ENCODE results near the gene BRF1. TPM values are rescaled to one million over a fixed set of nuclear protein-coding genes. Genes with fewer than 3 reads are reported as not detected.
"Not testable (repeated sequence)": the region's sequence is repeated elsewhere in the genome, so short reads cannot be mapped to it uniquely, and the experiment has no call there.

The BRF1 gene
- polyA plus RNA-seq, 4 donors = 18.4 to 28.0 (median 20.2) TPM

- no peaks in the 10 kb centered on the region for H3K27me3 ChIP-seq (ENCODE audit: control insufficient read depth in 3 of 3, insufficient read depth in 3 of 3, low read length in 3 of 3)
- 84 to 90% (median 86%) methylated on average over 15 of the region's 15 CpGs for WGBS, 3 donors
- peaks cover 0 to 23% (median 0%) of the 10 kb centered on the region in 3 donors for H3K36me3 ChIP-seq (ENCODE audit: control insufficient read depth in 3 of 3, insufficient read depth in 2 of 3, low read depth in 1 of 3, low read length in 3 of 3)
- DNase-seq (no peak), FAIRE-seq (no peak)
- no peak overlapping the region for H3K4me3 ChIP-seq (ENCODE audit: low read depth in 1 of 3, low read length in 3 of 3)
- no peaks in the 10 kb centered on the region for H3K9me3 ChIP-seq (ENCODE audit: control insufficient read depth in 2 of 2, insufficient read depth in 1 of 2, low read depth in 1 of 2, low read length in 1 of 2)
- H3K4me1 ChIP-seq (ENCODE audit: control insufficient read depth in 3 of 3, insufficient read depth in 2 of 3, low read depth in 1 of 3, low read length in 2 of 3) = no peaks in the 10 kb centered on the region
- no peak overlapping the region for H3K27ac ChIP-seq (ENCODE audit: low read depth in 1 of 3, low read length in 2 of 3)
Measured at GRCh38 chr14:105328678-105329390, 28.0 kb upstream of the BRF1 start.

GRCh38 chr14:105328070-105328677 is 27.4 kb upstream of the BRF1 start:
- H3K27me3 ChIP-seq (ENCODE audit: control insufficient read depth in 3 of 3, insufficient read depth in 3 of 3, low read length in 3 of 3) = no peaks in the 10 kb centered on the region
- WGBS, 3 donors = 83 to 88% (median 86%) methylated on average over 12 of the region's 12 CpGs
- DNase-seq = no peak
- H3K9me3 ChIP-seq (ENCODE audit: control insufficient read depth in 2 of 2, insufficient read depth in 1 of 2, low read depth in 1 of 2, low read length in 1 of 2) = no peaks in the 10 kb centered on the region
- H3K4me1 ChIP-seq (ENCODE audit: control insufficient read depth in 3 of 3, insufficient read depth in 2 of 3, low read depth in 1 of 3, low read length in 2 of 3) = no peaks in the 10 kb centered on the region
- no peak overlapping the region for H3K4me3 ChIP-seq (ENCODE audit: low read depth in 1 of 3, low read length in 3 of 3)
- FAIRE-seq = no peak
- peaks cover 0 to 29% (median 0%) of the 10 kb centered on the region in 3 donors for H3K36me3 ChIP-seq (ENCODE audit: control insufficient read depth in 3 of 3, insufficient read depth in 2 of 3, low read depth in 1 of 3, low read length in 3 of 3)
- no peak overlapping the region for H3K27ac ChIP-seq (ENCODE audit: low read depth in 1 of 3, low read length in 2 of 3)

GRCh38 chr14:105327695-105328045 is 26.9 kb upstream of the BRF1 start:
- 84 to 86% (median 85%) methylated on average over 17 of the region's 17 CpGs for WGBS, 3 donors
- not testable (repeated sequence) for DNase-seq; H3K27me3 ChIP-seq (ENCODE audit: control insufficient read depth in 3 of 3, insufficient read depth in 3 of 3, low read length in 3 of 3); H3K9me3 ChIP-seq (ENCODE audit: control insufficient read depth in 2 of 2, insufficient read depth in 1 of 2, low read depth in 1 of 2, low read length in 1 of 2); H3K4me1 ChIP-seq (ENCODE audit: control insufficient read depth in 3 of 3, insufficient read depth in 2 of 3, low read depth in 1 of 3, low read length in 2 of 3); FAIRE-seq; H3K4me3 ChIP-seq (ENCODE audit: low read depth in 1 of 3, low read length in 3 of 3); H3K27ac ChIP-seq (ENCODE audit: low read depth in 1 of 3, low read length in 2 of 3)
- H3K36me3 ChIP-seq (ENCODE audit: control insufficient read depth in 3 of 3, insufficient read depth in 2 of 3, low read depth in 1 of 3, low read length in 3 of 3) = peaks cover 0 to 32% (median 0%) of the 10 kb centered on the region in 3 donors

- H3K27me3 ChIP-seq (ENCODE audit: control insufficient read depth in 3 of 3, insufficient read depth in 3 of 3, low read length in 3 of 3) = no peaks in the 10 kb centered on the region
- H3K36me3 ChIP-seq (ENCODE audit: control insufficient read depth in 3 of 3, insufficient read depth in 2 of 3, low read depth in 1 of 3, low read length in 3 of 3) = peaks cover 0 to 31% (median 0%) of the 10 kb centered on the region in 3 donors
- FAIRE-seq = no peak
- H3K4me3 ChIP-seq (ENCODE audit: low read depth in 1 of 3, low read length in 3 of 3) = no peak overlapping the region
- DNase-seq = no peak
- H3K27ac ChIP-seq (ENCODE audit: low read depth in 1 of 3, low read length in 2 of 3) = no peak overlapping the region
- 80 to 84% (median 83%) methylated on average over 34 of the region's 34 CpGs for WGBS, 3 donors
- H3K4me1 ChIP-seq (ENCODE audit: control insufficient read depth in 3 of 3, insufficient read depth in 2 of 3, low read depth in 1 of 3, low read length in 2 of 3) = no peaks in the 10 kb centered on the region
- no peaks in the 10 kb centered on the region for H3K9me3 ChIP-seq (ENCODE audit: control insufficient read depth in 2 of 2, insufficient read depth in 1 of 2, low read depth in 1 of 2, low read length in 1 of 2)
Measured at GRCh38 chr14:105326891-105327694, 26.3 kb upstream of the BRF1 start.

GRCh38 chr14:105326568-105326867 is 25.7 kb upstream of the BRF1 start:
- H3K36me3 ChIP-seq (ENCODE audit: control insufficient read depth in 3 of 3, insufficient read depth in 2 of 3, low read depth in 1 of 3, low read length in 3 of 3) = peaks cover 0 to 30% (median 0%) of the 10 kb centered on the region in 3 donors
- WGBS, 3 donors = 79 to 90% (median 80%) methylated on average over 7 to 9 of the region's 9 CpGs
- H3K27me3 ChIP-seq (ENCODE audit: control insufficient read depth in 3 of 3, insufficient read depth in 3 of 3, low read length in 3 of 3) = no peaks in the 10 kb centered on the region
- H3K4me1 ChIP-seq (ENCODE audit: control insufficient read depth in 3 of 3, insufficient read depth in 2 of 3, low read depth in 1 of 3, low read length in 2 of 3) = no peaks in the 10 kb centered on the region
- FAIRE-seq (no peak), DNase-seq (no peak)
- H3K9me3 ChIP-seq (ENCODE audit: control insufficient read depth in 2 of 2, insufficient read depth in 1 of 2, low read depth in 1 of 2, low read length in 1 of 2) = no peaks in the 10 kb centered on the region
- H3K27ac ChIP-seq (ENCODE audit: low read depth in 1 of 3, low read length in 2 of 3) = no peak overlapping the region
- no peak overlapping the region for H3K4me3 ChIP-seq (ENCODE audit: low read depth in 1 of 3, low read length in 3 of 3)

GRCh38 chr14:105325716-105326567 is 25.1 kb upstream of the BRF1 start:
- WGBS, 3 donors = 84 to 89% (median 85%) methylated on average over 26 to 27 of the region's 27 CpGs
- no peaks in the 10 kb centered on the region for H3K9me3 ChIP-seq (ENCODE audit: control insufficient read depth in 2 of 2, insufficient read depth in 1 of 2, low read depth in 1 of 2, low read length in 1 of 2)
- H3K27ac ChIP-seq (ENCODE audit: low read depth in 1 of 3, low read length in 2 of 3) = no peak overlapping the region
- no peaks in the 10 kb centered on the region for H3K27me3 ChIP-seq (ENCODE audit: control insufficient read depth in 3 of 3, insufficient read depth in 3 of 3, low read length in 3 of 3)
- no peaks in the 10 kb centered on the region for H3K4me1 ChIP-seq (ENCODE audit: control insufficient read depth in 3 of 3, insufficient read depth in 2 of 3, low read depth in 1 of 3, low read length in 2 of 3)
- no peak for DNase-seq
- no peak overlapping the region for H3K4me3 ChIP-seq (ENCODE audit: low read depth in 1 of 3, low read length in 3 of 3)
- FAIRE-seq = no peak
- peaks cover 0 to 30% (median 0%) of the 10 kb centered on the region in 3 donors for H3K36me3 ChIP-seq (ENCODE audit: control insufficient read depth in 3 of 3, insufficient read depth in 2 of 3, low read depth in 1 of 3, low read length in 3 of 3)

- Histone ChIP-seq H3K27ac (ENCODE audit: low read depth in 1 of 3, low read length in 2 of 3) (no peak overlapping the region), H3K4me3 (ENCODE audit: low read depth in 1 of 3, low read length in 3 of 3) (no peak overlapping the region), H3K9me3 (ENCODE audit: control insufficient read depth in 2 of 2, insufficient read depth in 1 of 2, low read depth in 1 of 2, low read length in 1 of 2) (no peaks in the 10 kb centered on the region), H3K36me3 (ENCODE audit: control insufficient read depth in 3 of 3, insufficient read depth in 2 of 3, low read depth in 1 of 3, low read length in 3 of 3) (peaks cover 0 to 29% (median 0%) of the 10 kb centered on the region in 3 donors), H3K27me3 (ENCODE audit: control insufficient read depth in 3 of 3, insufficient read depth in 3 of 3, low read length in 3 of 3) (no peaks in the 10 kb centered on the region), H3K4me1 (ENCODE audit: control insufficient read depth in 3 of 3, insufficient read depth in 2 of 3, low read depth in 1 of 3, low read length in 2 of 3) (no peaks in the 10 kb centered on the region)
- WGBS, 3 donors = 82 to 92% (median 86%) methylated on average over 9 of the region's 9 CpGs
- DNase-seq (no peak), FAIRE-seq (no peak)
Measured at GRCh38 chr14:105325303-105325702, 24.5 kb upstream of the BRF1 start.

GRCh38 chr14:105324871-105325270 is 24.1 kb upstream of the BRF1 start:
- H3K9me3 ChIP-seq (ENCODE audit: control insufficient read depth in 2 of 2, insufficient read depth in 1 of 2, low read depth in 1 of 2, low read length in 1 of 2) = no peaks in the 10 kb centered on the region
- H3K27ac ChIP-seq (ENCODE audit: low read depth in 1 of 3, low read length in 2 of 3) = no peak overlapping the region
- H3K27me3 ChIP-seq (ENCODE audit: control insufficient read depth in 3 of 3, insufficient read depth in 3 of 3, low read length in 3 of 3) = no peaks in the 10 kb centered on the region
- 82 to 86% (median 83%) methylated on average over 12 of the region's 12 CpGs for WGBS, 3 donors
- peaks cover 0 to 28% (median 0%) of the 10 kb centered on the region in 3 donors for H3K36me3 ChIP-seq (ENCODE audit: control insufficient read depth in 3 of 3, insufficient read depth in 2 of 3, low read depth in 1 of 3, low read length in 3 of 3)
- FAIRE-seq (no peak), DNase-seq (no peak)
- no peak overlapping the region for H3K4me3 ChIP-seq (ENCODE audit: low read depth in 1 of 3, low read length in 3 of 3)
- no peaks in the 10 kb centered on the region for H3K4me1 ChIP-seq (ENCODE audit: control insufficient read depth in 3 of 3, insufficient read depth in 2 of 3, low read depth in 1 of 3, low read length in 2 of 3)

All from small intestine (tissue), 7 donors.